HepG2 (cell line): ENCODE data around the gene AGAP1. TPM values are rescaled to one million over a fixed set of nuclear protein-coding genes. Genes with fewer than 3 reads are reported as not detected.

Experiments used
- HCFC1 ChIP-seq: fragments of 150-350 bp; IDR thresholded peaks from 2 replicates; pipeline ENCODE4 v1.6.1; 2014; ENCODE audit warnings: low read depth, low read length
- PBX2 ChIP-seq: IDR thresholded peaks from 2 replicates; pipeline ENCODE4 v1.6.1; 2016; ENCODE audit warnings: control low read depth
- SRSF4 ChIP-seq: fragments of 200-400 bp; formaldehyde crosslinking; IDR thresholded peaks from one replicate; pipeline ENCODE4 v1.6.1; 2018; ENCODE audit warnings: mild to moderate bottlenecking, low read depth, low read length, moderate library complexity; ENCODE audit not compliant: poor library complexity, severe bottlenecking
- TAF15 ChIP-seq: fragments of 200-400 bp; formaldehyde crosslinking; IDR thresholded peaks from one replicate; pipeline ENCODE4 v1.6.1; 2018; ENCODE audit warnings: mild to moderate bottlenecking, low read depth, low read length; ENCODE audit not compliant: poor library complexity, severe bottlenecking
- TEAD3 ChIP-seq: optimal IDR thresholded peaks from 2 replicates; pipeline ENCODE3; 2016; ENCODE audit warnings: borderline replicate concordance
- ZBTB40 ChIP-seq, 2 experiments: fragments of 450-650 bp in 1 of 2; sonication (generic) in 1 of 2; formaldehyde crosslinking in 1 of 2; IDR thresholded peaks; 2 replicates each; pipeline versions ENCODE4 v1.6.1 to v1.8.0; 2016 to 2022; ENCODE audit warnings: antibody characterized with exemption in 1 of 2, mild to moderate bottlenecking in 1 of 2, missing genetic modification reagents in 1 of 2
- ZGPAT ChIP-seq: IDR thresholded peaks from 2 replicates; pipeline ENCODE4 v1.6.1; 2016; ENCODE audit warnings: mild to moderate bottlenecking
- ZNF24 ChIP-seq: fragments of 450-650 bp; IDR thresholded peaks from 2 replicates; pipeline ENCODE4 v1.6.1; 2017; ENCODE audit warnings: antibody characterized with exemption, mild to moderate bottlenecking
- ZNF263 ChIP-seq: sonication (generic); formaldehyde crosslinking; IDR thresholded peaks from 2 replicates; pipeline ENCODE4 v1.4.0; 2020; ENCODE audit warnings: missing genetic modification reagents
- ZNF644 ChIP-seq: IDR thresholded peaks from 2 replicates; pipeline ENCODE4 v1.6.1; 2016; ENCODE audit warnings: low read depth
- ZNF691 ChIP-seq: sonication (generic); formaldehyde crosslinking; IDR thresholded peaks from 2 replicates; pipeline ENCODE4 v1.4.0; 2020; ENCODE audit warnings: missing genetic modification reagents, low read depth, mild to moderate bottlenecking, borderline replicate concordance
- ZNF7 ChIP-seq: IDR thresholded peaks from 2 replicates; pipeline ENCODE4 v1.6.1; 2016; ENCODE audit warnings: missing biosample characterization, missing genetic modification reagents
- ZNF740 ChIP-seq: sonication (generic); formaldehyde crosslinking; IDR thresholded peaks from 2 replicates; pipeline ENCODE4 v1.4.0; 2020; ENCODE audit warnings: missing genetic modification reagents
- ZNF784 ChIP-seq: sonication (generic); formaldehyde crosslinking; IDR thresholded peaks from 2 replicates; pipeline ENCODE4 v1.5.1; 2020; ENCODE audit warnings: missing genetic modification reagents, mild to moderate bottlenecking, borderline replicate concordance
- polyA plus RNA-seq, 8 experiments: library from polyadenylated mRNA; depleted of rRNA in 3 of 8; stranded (reverse) in 7 of 8; unstranded in 1 of 8; fragments of >200 nt; fragmentation: Illumina TruSeq in 4 of 8; extraction: Trizol in 4 of 8; gene quantifications; 2 replicates each; pipeline versions ENCODE4 v1.2.1 to v1.2.3, GENCODE V29; 2011 to 2016; ENCODE audit warnings: low read depth in 4 of 8, missing spikeins in 1 of 8, mixed read lengths in 1 of 8; ENCODE audit not compliant: insufficient read depth in 1 of 8
- total RNA-seq, 5 experiments: library from RNA; depleted of rRNA; stranded (reverse); fragments of >200 nt; fragmentation: Illumina TruSeq; extraction: Trizol; gene quantifications; 2 replicates each; pipeline ENCODE4 v1.2.3, GENCODE V29; 2016; ENCODE audit warnings: low read depth in 1 of 5

The AGAP1 gene
- total and polyA plus RNA-seq, 2 of the 13 experiments (the other 11 are each of a cell fraction or from before 2014, with no cell fraction given) = 21.2 to 32.7 TPM

- 0 out of 2 replicates have a peak, but pooled peaks have one; percentile 36 for TF ChIP-seq ZNF691 (CRISPR knock-in tag)
- no peak for TF ChIP-seq HCFC1
- no peak for TF ChIP-seq ZNF24
- no peak for TF ChIP-seq ZNF263 (CRISPR knock-in tag)
- TF ChIP-seq TEAD3 (CRISPR knock-in tag) = peak; percentile 72
- no peak for TF ChIP-seq ZNF740 (CRISPR knock-in tag)
- no peak for TF ChIP-seq ZBTB40 (IDR thresholded peaks at IDR 0.05)
- no peak for TF ChIP-seq ZBTB40 (CRISPR knock-in tag; IDR thresholded peaks at IDR 0.05)
- peak; percentile 50 for TF ChIP-seq ZGPAT (CRISPR knock-in tag)
- TF ChIP-seq TAF15 = no peak
- TF ChIP-seq ZNF644 = no peak
- TF ChIP-seq ZNF784 (CRISPR knock-in tag) = no peak
- TF ChIP-seq SRSF4 = no peak
- TF ChIP-seq ZNF7 (CRISPR knock-in tag) = no peak
- no peak for TF ChIP-seq PBX2 (CRISPR knock-in tag)
Observed at GRCh38 chr2:235577404-235578330, 83.8 kb downstream of the AGAP1 start (continued).
